ES-I3 (cell line): ENCODE data around the gene ALDH8A1.

Experiments used
- H3K36me3 ChIP-seq: 2 replicates; pipeline ENCODE4 v1.6.1; 2013; ENCODE audit warnings: mild to moderate bottlenecking, low read length, control low read depth, moderate library complexity; ENCODE audit not compliant: insufficient read depth
- H3K4me1 ChIP-seq: 2 replicates; pipeline ENCODE4 v1.6.1; 2013; ENCODE audit warnings: mild to moderate bottlenecking, control low read depth, low read length; ENCODE audit not compliant: insufficient read depth
- H3K9ac ChIP-seq: 2 replicates; pipeline ENCODE4 v1.6.1; 2013; ENCODE audit warnings: low read depth, mild to moderate bottlenecking, low read length, moderate library complexity
- H3K9me3 ChIP-seq: 2 replicates; pipeline ENCODE4 v1.6.1; 2013; ENCODE audit warnings: mild to moderate bottlenecking, low read length, moderate library complexity; ENCODE audit not compliant: control insufficient read depth, insufficient read depth

The ALDH8A1 gene

GRCh38 chr6:134936931-134937330 is 13.0 kb downstream of the ALDH8A1 start:
- Histone ChIP-seq H3K9ac (no peak overlapping the region), H3K36me3 (no peaks in the 10 kb centered on the region), H3K4me1 (0 out of 2 replicates have a peak, but pooled peaks cover 4% of the 10 kb centered on the region), H3K9me3 (no peaks in the 10 kb centered on the region)

DNA sequence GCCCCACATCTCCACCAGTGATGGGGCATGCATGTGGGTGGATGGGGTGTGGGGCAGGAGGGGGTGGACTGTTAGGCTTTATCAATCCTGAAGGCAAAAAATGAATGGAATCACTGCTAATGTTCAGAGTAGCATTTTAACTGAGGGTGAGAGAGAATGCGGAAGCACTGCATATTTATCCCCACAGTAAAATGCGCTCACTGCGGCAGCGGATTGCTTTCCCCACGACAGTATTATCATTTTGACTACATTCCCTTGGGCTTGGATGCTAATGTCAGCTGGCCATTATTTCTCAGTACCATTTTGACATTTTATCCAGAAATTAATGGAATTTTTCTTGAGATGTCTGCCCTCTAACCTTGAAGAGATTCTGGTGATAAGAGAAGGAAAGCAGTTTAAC is 13.4 kb downstream of the ALDH8A1 start:
- Histone ChIP-seq H3K9me3 (no peaks in the 10 kb centered on the region), H3K9ac (no peak overlapping the region), H3K36me3 (no peaks in the 10 kb centered on the region), H3K4me1 (0 out of 2 replicates have a peak, but pooled peaks cover 4% of the 10 kb centered on the region)

DNA sequence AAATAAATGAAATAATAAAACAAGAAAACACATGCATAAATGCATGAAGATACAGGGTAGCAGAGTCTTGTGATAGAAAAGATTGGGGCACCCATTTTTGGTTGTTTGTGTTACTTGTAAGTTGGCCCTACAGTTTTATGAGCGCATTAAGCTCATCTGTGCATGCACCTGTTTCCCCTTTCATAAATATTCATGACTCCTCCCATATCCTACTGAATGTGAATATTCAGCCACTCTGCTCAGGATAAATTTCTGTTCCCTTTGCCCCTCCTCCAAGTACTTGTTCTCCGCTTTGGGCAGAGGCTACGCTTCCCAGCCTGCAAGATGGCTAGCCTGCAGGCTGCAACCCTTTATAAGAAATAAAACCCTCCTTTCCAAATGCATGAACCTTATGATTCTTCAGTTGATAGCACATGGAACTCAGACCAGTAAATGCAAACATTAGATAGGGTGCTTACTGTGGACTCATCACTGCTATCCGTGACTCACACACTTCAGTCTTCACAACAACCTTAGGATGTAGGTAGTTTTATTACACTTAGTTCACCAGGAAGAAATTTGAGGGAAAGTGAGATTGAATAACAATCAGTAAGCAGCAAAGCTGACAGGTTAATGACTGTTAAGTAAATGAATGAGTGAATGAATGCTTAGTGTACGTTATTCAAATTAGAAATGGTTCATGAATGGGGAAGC is 15.0 kb downstream of the ALDH8A1 start:
- no peak overlapping the region for H3K9ac ChIP-seq
- no peaks in the 10 kb centered on the region for H3K36me3 ChIP-seq
- 0 out of 2 replicates have a peak, but pooled peaks cover 4% of the 10 kb centered on the region for H3K4me1 ChIP-seq
- no peaks in the 10 kb centered on the region for H3K9me3 ChIP-seq

DNA sequence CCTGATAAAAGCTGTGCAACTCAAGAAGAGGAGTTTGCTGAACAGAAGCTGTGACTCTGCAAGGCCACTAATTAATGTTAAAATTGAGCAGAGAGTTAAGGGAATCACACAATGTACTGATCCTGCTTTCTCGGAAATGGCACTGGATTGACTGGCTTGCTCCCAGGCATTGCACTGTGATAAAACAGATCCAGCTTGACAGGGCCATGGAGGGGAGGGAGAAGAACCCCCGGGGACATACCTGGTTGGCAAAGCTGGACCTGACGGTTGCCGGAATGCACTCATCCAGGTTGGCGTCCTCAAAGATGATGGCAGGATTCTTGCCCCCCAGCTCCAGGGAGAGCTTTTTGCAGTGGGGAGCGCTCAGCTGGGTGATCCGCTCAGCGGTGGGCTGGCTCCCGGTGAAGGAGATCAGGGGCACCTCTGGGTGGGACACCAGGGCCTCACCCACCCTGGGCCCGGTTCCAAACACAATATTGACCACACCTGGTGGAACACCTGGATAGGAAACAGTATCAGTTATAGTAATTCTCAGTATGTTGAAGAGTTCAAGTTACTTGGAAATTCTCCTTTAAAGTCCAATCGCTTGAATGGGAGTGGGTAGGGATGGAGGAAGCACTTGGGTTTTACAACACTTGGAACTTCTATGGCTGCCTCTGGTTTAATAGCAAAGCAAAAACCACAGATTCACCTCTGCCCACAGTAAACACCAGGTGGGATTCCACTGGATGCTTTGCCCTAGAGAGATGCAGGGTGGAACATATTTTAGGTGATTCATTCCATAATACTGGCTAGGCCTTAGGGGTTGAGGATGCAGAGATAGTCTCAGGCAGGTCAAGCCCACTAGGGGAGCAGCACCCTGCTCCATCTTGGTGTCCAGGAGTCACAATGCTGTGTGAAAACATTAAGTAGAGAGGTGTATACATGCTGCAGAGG is 17.1 kb downstream of the ALDH8A1 start:
- H3K4me1 ChIP-seq, result no peaks in the 10 kb centered on the region
- no peaks in the 10 kb centered on the region for H3K36me3 ChIP-seq
- H3K9ac ChIP-seq, result no peak overlapping the region
- H3K9me3 ChIP-seq, result no peaks in the 10 kb centered on the region

GRCh38 chr6:134932098-134932497 is 17.8 kb downstream of the ALDH8A1 start:
- no peaks in the 10 kb centered on the region for H3K36me3 ChIP-seq
- H3K4me1 ChIP-seq, result no peaks in the 10 kb centered on the region
- H3K9ac ChIP-seq, result no peak overlapping the region
- H3K9me3 ChIP-seq, result no peaks in the 10 kb centered on the region

DNA sequence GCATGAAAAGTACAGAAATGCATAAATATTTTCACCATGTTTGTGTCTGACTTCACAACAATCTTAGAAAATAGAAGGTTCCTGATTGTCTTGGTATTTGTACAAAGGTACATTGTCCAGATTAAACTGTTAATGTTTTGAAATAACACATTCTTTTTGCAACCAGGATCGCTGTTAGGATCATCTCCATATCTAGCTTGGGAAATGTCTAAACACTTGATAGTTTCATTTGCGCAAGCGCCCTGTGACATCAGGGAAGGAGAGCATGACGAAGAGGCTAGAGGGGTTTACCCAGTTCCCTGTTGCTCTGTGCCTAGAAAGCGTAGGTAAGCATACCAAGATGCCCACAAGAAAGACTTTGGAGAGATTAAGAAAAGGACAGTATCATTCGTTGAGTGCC is 19.4 kb downstream of the ALDH8A1 start:
- H3K36me3 ChIP-seq, result no peaks in the 10 kb centered on the region
- no peak overlapping the region for H3K9ac ChIP-seq
- H3K9me3 ChIP-seq, result no peaks in the 10 kb centered on the region
- no peaks in the 10 kb centered on the region for H3K4me1 ChIP-seq

GRCh38 chr6:134928151-134928900 is 21.6 kb downstream of the ALDH8A1 start:
- no peaks in the 10 kb centered on the region for H3K9me3 ChIP-seq
- H3K4me1 ChIP-seq, result no peaks in the 10 kb centered on the region
- H3K36me3 ChIP-seq, result no peaks in the 10 kb centered on the region
- H3K9ac ChIP-seq, result no peak overlapping the region

DNA sequence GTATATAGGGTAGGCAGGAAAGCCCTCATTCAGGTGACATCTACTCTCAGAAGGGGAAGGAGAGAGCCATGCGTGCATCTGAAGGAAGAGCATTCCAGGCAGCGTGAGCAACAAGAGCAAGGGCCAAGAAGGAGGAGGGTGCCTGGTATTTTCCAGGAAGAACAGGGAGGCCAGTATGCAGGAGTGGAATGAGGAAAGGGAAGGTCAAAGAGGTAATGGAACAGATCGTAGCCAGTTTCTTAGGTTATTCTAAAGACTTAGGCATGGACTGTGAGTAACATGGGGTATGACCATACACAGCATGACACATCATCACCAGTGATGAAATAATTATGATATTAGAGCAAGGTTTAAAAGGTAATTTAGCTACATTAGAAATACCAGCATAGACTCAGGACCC is 24.1 kb downstream of the ALDH8A1 start:
- H3K9me3 ChIP-seq, result no peaks in the 10 kb centered on the region
- H3K36me3 ChIP-seq, result no peaks in the 10 kb centered on the region
- no peak overlapping the region for H3K9ac ChIP-seq
- H3K4me1 ChIP-seq, result no peaks in the 10 kb centered on the region

DNA sequence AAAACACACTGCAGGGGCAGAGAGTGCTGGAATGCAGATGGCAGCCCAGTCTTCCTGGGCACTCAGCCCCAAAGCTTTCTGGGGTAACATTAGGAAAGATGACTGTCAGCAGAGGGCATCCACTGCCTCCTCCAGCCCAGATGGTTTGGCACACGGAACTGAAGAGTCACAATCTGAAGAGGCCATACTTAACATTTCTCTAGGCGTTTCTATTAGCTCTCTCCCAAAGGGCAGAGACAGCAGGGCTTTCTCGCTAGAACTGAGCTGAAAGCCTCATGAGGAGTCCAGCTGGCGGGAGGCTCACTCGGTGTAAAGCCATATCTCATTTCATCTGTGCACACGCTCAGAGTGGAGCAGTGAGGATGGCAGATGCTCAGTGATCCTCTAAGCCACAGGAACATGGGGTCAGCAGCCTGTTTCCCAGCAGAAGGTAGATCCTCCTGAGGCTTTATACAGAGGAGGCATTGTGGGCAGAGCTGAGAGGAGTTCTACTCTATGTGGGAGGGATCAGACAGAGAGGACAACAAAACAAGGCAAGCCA is 28.1 kb downstream of the ALDH8A1 start:
- Histone ChIP-seq H3K9ac (no peak overlapping the region), H3K9me3 (no peaks in the 10 kb centered on the region), H3K36me3 (no peaks in the 10 kb centered on the region), H3K4me1 (no peaks in the 10 kb centered on the region)

GRCh38 chr6:134921276-134921675 is 28.6 kb downstream of the ALDH8A1 start:
- Histone ChIP-seq H3K9me3 (no peaks in the 10 kb centered on the region), H3K36me3 (no peaks in the 10 kb centered on the region), H3K9ac (no peak overlapping the region), H3K4me1 (no peaks in the 10 kb centered on the region)

- no peak overlapping the region for H3K9ac ChIP-seq
- H3K36me3 ChIP-seq, result no peaks in the 10 kb centered on the region
- H3K9me3 ChIP-seq, result no peaks in the 10 kb centered on the region
- no peaks in the 10 kb centered on the region for H3K4me1 ChIP-seq
Observed at GRCh38 chr6:134920422-134920821, 29.5 kb downstream of the ALDH8A1 start.

- Histone ChIP-seq H3K9ac (no peak overlapping the region), H3K4me1 (no peaks in the 10 kb centered on the region), H3K36me3 (no peaks in the 10 kb centered on the region), H3K9me3 (no peaks in the 10 kb centered on the region)
Observed at GRCh38 chr6:134918418-134918961, 31.4 kb downstream of the ALDH8A1 start.

- H3K36me3 ChIP-seq, result no peaks in the 10 kb centered on the region
- no peaks in the 10 kb centered on the region; the same call in 1 of the 2 replicates for H3K4me1 ChIP-seq
- no peaks in the 10 kb centered on the region for H3K9me3 ChIP-seq
- no peak overlapping the region for H3K9ac ChIP-seq
Observed at GRCh38 chr6:134911547-134911946, 38.4 kb downstream of the ALDH8A1 start.

DNA sequence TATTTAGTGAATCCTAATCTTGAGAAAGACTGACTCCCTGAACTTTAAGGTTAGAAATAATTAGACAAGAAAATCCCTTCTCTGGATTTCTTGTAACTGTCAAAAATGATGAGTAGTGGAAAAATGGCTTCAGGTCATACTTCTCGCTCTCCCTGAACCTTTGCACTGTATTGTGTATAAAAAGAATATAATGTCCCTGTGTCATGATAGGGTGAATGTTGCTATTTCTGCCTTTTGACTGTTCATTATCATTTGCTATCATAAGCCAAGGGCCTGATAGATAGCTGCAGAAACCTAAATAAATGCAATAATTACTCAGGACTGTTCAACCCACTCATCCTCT is 39.3 kb downstream of the ALDH8A1 start:
- Histone ChIP-seq H3K36me3 (no peaks in the 10 kb centered on the region), H3K9ac (no peak overlapping the region), H3K9me3 (no peaks in the 10 kb centered on the region), H3K4me1 (no peaks in the 10 kb centered on the region; the same call in 1 of the 2 replicates)
